Activated CD8-positive, alpha-beta T cell treated with anti-CD3 and anti-CD28 coated beads for 36 hours (primary cell): Measurements from ENCODE around the gene INPP5J. TPM values are rescaled to one million over a fixed set of nuclear protein-coding genes. Genes with fewer than 3 reads are reported as not detected.
A peak's percentile ranks its signal among the peaks of the same experiment; 100 is the strongest.
"Not testable (repeated sequence)": the region's sequence is repeated elsewhere in the genome, so short reads cannot be mapped to it uniquely, and the experiment has no call there.

Experiments used
- ATAC-seq: fragments of 200-7000 bp; cut with Tn5 transposase; one replicate; pipeline ENCODE4 v1.10.0; 2021; ENCODE audit warnings: mild to moderate bottlenecking, moderate library complexity
- CTCF ChIA-PET: fragments of 350-600 bp; sonication (Branson Sonifier 250); formaldehyde crosslinking; loops from one replicate; lab custom pipeline; 2021; ENCODE audit warnings: antibody characterized with exemption; lab: Charles Lee
- POLR2A ChIA-PET: fragments of 350-600 bp; sonication (Branson Sonifier 250); formaldehyde crosslinking; loops from one replicate; lab custom pipeline; 2021; ENCODE audit warnings: antibody characterized with exemption; lab: Charles Lee
- DNase-seq: peaks from one replicate; pipeline ENCODE4 v3.0.0-alpha.2; 2020
- H3K27ac Mint-ChIP-seq: one replicate; pipeline ENCODE4 v1.8.0; 2021; ENCODE audit warnings: mild to moderate bottlenecking, mixed read lengths
- H3K27me3 Mint-ChIP-seq: one replicate; pipeline ENCODE4 v1.8.0; 2021; ENCODE audit warnings: mixed read lengths
- H3K36me3 Mint-ChIP-seq: one replicate; pipeline ENCODE4 v1.8.0; 2021; ENCODE audit warnings: low read depth, mixed read lengths
- H3K4me1 Mint-ChIP-seq: one replicate; pipeline ENCODE4 v1.8.0; 2021; ENCODE audit warnings: low read depth, mixed read lengths
- H3K4me3 Mint-ChIP-seq: one replicate; pipeline ENCODE4 v1.8.0; 2021; ENCODE audit warnings: mild to moderate bottlenecking, moderate library complexity, mixed read lengths
- H3K9me3 Mint-ChIP-seq: one replicate; pipeline ENCODE4 v1.8.0; 2021; ENCODE audit warnings: mixed read lengths
- CTCF ChIP-seq: fragments of 200-600 bp; IDR thresholded peaks from one replicate; pipeline ENCODE4 v1.8.0; 2022; ENCODE audit warnings: antibody characterized with exemption, mild to moderate bottlenecking
- intact Hi-C: fragments of 100-400 bp; cut with micrococcal nuclease; formaldehyde crosslinking; loops from one replicate; pipeline ENCODE4 v1.10.0; 2022
- total RNA-seq, 2 experiments: library from RNA; stranded (reverse); gene quantifications; one replicate each; pipeline ENCODE4 v1.2.3, GENCODE V29; 2021

INPP5J gene
- total RNA-seq, 2 experiments from 2014 or later, result 0.09 to 0.29 TPM

DNA sequence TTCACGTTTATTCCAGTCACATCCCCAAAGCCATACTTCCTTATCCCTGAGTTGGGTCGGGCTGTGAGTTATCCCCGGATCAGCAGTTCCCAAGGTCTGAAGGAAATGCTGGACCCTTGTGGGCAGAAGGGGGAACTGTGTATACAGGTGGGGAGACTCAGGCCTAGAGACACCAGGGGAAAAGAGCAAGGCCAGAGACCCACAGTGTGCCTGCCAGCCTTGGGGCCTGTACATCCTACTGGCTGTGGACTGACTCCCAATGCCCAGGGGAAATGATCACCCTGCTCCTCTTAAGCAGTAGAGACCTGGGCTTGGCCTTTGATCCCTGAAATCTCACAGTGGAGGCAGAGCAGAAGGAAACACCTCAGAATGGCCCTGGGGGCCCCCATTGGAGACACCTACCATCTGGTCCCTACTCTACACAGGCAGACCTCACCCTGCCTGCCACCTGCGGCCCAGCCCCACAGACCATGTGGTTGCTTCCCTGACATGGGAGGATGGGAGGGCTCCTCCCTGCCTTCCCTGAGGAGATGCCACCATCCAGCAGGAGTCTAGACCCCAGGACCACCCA, 16.7 kb upstream of the INPP5J start:
- intact Hi-C loops, result loop anchor here (10.0 kb wide), 1 partner anchor 189 kb away; the partner anchor contains the start of gene PIK3IP1
- CTCF ChIA-PET, result interaction anchor here (1.7 to 1.9 kb wide), 2 partner anchors 21 to 105 kb away, joined by 8 to 10 read pairs; partner anchors contain the start of gene LIMK2
- DNase-seq, result no peak
- Mint-ChIP-seq H3K27ac (no peak overlapping the region), H3K36me3 (no peaks in the 10 kb centered on the region), H3K9me3 (no peaks in the 10 kb centered on the region), H3K27me3 (no peaks in the 10 kb centered on the region), H3K4me1 (peaks cover 18% of the 10 kb centered on the region), H3K4me3 (peak overlapping the region; percentile 34)
- no peak for TF ChIP-seq CTCF
- POLR2A ChIA-PET, result interaction anchor here (1.5 to 3.2 kb wide), 3 partner anchors 8 to 25 kb away, joined by 3 to 12 read pairs (median 7); partner anchors contain the start of gene SMTN
- no peak for ATAC-seq

DNA sequence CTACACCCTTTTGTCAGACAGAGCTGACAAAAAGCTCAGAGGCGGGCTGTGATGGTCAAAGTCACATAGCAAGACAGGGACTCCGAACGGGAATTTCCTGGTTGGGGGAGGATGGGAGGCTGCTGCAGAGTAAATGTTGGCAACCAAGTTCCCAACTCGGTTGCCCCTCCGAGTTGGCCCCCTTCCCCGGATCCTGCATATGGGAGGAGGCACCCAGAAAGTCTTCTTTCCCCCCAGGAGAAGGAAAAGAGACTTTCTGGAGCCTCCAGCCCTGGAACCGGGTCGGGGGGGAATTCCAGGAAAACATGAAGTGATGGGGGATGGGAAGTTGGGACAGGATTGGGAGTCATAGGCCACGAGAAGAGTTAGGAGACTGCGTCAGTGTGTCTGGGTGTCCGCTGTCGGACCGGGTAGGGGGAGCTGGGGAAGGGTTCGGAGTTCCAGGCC, 16.0 kb upstream of the INPP5J start:
- Mint-ChIP-seq H3K4me3 (peak overlapping the region; percentile 78), H3K9me3 (no peaks in the 10 kb centered on the region), H3K27me3 (no peaks in the 10 kb centered on the region), H3K27ac (no peak overlapping the region), H3K36me3 (no peaks in the 10 kb centered on the region), H3K4me1 (peaks cover 18% of the 10 kb centered on the region)
- POLR2A ChIA-PET, result interaction anchor here (1.5 to 3.2 kb wide), 3 partner anchors 8 to 25 kb away, joined by 3 to 12 read pairs (median 7); partner anchors contain the start of gene SMTN
- DNase-seq, result no peak
- intact Hi-C loops, result loop anchor here (10.0 kb wide), 1 partner anchor 188 kb away; the partner anchor contains the start of gene PIK3IP1
- no peak for ATAC-seq
- TF ChIP-seq CTCF, result no peak
- CTCF ChIA-PET, result interaction anchor here (1.0 to 2.2 kb wide), 10 partner anchors 18 to 190 kb away, joined by 3 to 12 read pairs (median 6); partner anchors contain the start of genes LIMK2 and RNF185

GRCh38 chr22:31107178-31107893, 15.4 kb upstream of the INPP5J start, which contains the start of gene SELENOM:
Gene SELENOM, minus strand, starts transcription at chr22:31107568. Its CDS starts 63 bp downstream, at chr22:31107505.
- peak; percentile 89 for DNase-seq
- intact Hi-C loops, result loop anchor here (10.0 kb wide), 1 partner anchor 187 kb away; the partner anchor contains the start of gene PIK3IP1
- H3K4me1 Mint-ChIP-seq, result peaks cover 18% of the 10 kb centered on the region
- H3K9me3 Mint-ChIP-seq, result no peaks in the 10 kb centered on the region
- peak; percentile 95 for ATAC-seq
- H3K36me3 Mint-ChIP-seq, result no peaks in the 10 kb centered on the region
- CTCF ChIA-PET, result interaction anchor here (0.6 to 2.2 kb wide), 26 partner anchors 9 to 206 kb away, joined by 3 to 12 read pairs (median 4); partner anchors contain the start of genes LIMK2 and RNF185
- no peaks in the 10 kb centered on the region for H3K27me3 Mint-ChIP-seq
- H3K27ac Mint-ChIP-seq, result peak within 1 kb of the TSS; percentile 80
- H3K4me3 Mint-ChIP-seq, result peak within 1 kb of the TSS; percentile 78
- TF ChIP-seq CTCF, result peak; percentile 83
- POLR2A ChIA-PET, result interaction anchor here (1.5 to 3.2 kb wide), 3 partner anchors 9 to 26 kb away, joined by 3 to 12 read pairs (median 7); partner anchors contain the start of gene SMTN

GRCh38 chr22:31107894-31108218, 14.9 kb upstream of the INPP5J start:
- Mint-ChIP-seq H3K4me1 (peaks cover 18% of the 10 kb centered on the region), H3K36me3 (no peaks in the 10 kb centered on the region), H3K4me3 (peak overlapping the region; percentile 78), H3K27me3 (no peaks in the 10 kb centered on the region), H3K9me3 (no peaks in the 10 kb centered on the region), H3K27ac (peak overlapping the region; percentile 80)
- no peak for TF ChIP-seq CTCF
- CTCF ChIA-PET, result interaction anchor here (0.6 to 2.2 kb wide), 27 partner anchors 9 to 407 kb away, joined by 3 to 12 read pairs (median 4); partner anchors contain the start of genes LIMK2 and RNF185
- ATAC-seq, result peak; percentile 18
- intact Hi-C loops, result loop anchor here (10.0 kb wide), 1 partner anchor 187 kb away; the partner anchor contains the start of gene PIK3IP1
- POLR2A ChIA-PET, result interaction anchor here (3.0 to 3.2 kb wide), 2 partner anchors 24 to 26 kb away, joined by 7 to 12 read pairs; partner anchors contain the start of gene SMTN
- no peak for DNase-seq

DNA sequence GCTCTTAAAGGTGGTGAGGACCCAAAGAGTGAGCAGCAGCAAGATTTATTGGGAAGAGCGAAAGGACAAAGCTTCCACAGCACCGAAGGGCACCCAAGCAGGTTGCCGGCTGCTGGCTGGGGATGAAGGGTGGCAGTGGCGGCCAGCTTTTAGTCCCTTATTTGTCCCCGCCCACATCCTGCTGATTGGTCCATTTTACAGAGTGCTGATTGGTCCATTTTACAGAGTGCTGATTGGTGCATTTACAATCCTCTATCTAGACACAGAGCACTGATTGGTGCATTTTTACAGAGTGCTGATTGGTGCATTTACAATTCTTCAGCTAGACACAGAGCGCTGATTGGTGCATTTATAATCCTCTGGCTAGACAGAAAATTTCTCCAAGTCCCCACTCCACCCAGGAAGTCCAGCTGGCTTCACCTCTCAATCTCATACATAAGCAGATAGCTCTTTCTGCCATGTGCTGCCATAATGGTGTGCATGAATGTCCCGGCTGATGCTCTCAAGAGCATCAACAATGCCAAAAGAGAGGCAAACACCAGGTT, 10.1 kb upstream of the INPP5J start:
- H3K4me1 Mint-ChIP-seq, POLR2A ChIA-PET, H3K27me3 Mint-ChIP-seq: not testable (repeated sequence)

More for the DNA sequence above, 10.1 kb upstream of the INPP5J start:
- H3K36me3 Mint-ChIP-seq, CTCF ChIA-PET, H3K27ac Mint-ChIP-seq, ATAC-seq, H3K4me3 Mint-ChIP-seq, intact Hi-C loops, DNase-seq, H3K9me3 Mint-ChIP-seq: not testable (repeated sequence)
